CD4-positive, alpha-beta T cell (primary cell): ENCODE data around the gene RMI1. TPM values are rescaled to one million over a fixed set of nuclear protein-coding genes. Genes with fewer than 3 reads are reported as not detected.

Experiments used
- ATAC-seq: fragments of 200-7000 bp; cut with Tn5 transposase; one replicate; pipeline ENCODE4 v1.10.0; 2022; ENCODE audit warnings: mild to moderate bottlenecking; ENCODE audit not compliant: poor library complexity
- CTCF ChIA-PET: fragments of 350-600 bp; sonication (Branson Sonifier 250); formaldehyde crosslinking; loops from one replicate; lab custom pipeline; 2021; ENCODE audit warnings: antibody characterized with exemption, inconsistent platforms; lab: Charles Lee
- POLR2A ChIA-PET: fragments of 350-600 bp; sonication (Branson Sonifier 250); formaldehyde crosslinking; loops from one replicate; lab custom pipeline; 2021; ENCODE audit warnings: antibody characterized with exemption, inconsistent platforms; lab: Charles Lee
- DNase-seq, 14 experiments: peaks; one replicate each; pipeline ENCODE4 v3.0.0-alpha.2; 2013 to 2020; ENCODE audit warnings: mixed read lengths in 2 of 14
- H3K27ac ChIP-seq, 2 donors: one replicate each; pipeline versions ENCODE4 v1.5.1 to v1.7.0; 2013; ENCODE audit warnings: low read length in 2 of 2, low read depth in 1 of 2, mild to moderate bottlenecking in 1 of 2
- H3K27me3 ChIP-seq, 2 experiments: 1 replicate in 1 of 2; 2 replicates in 1 of 2; pipeline versions ENCODE4 v1.6.1 to v1.7.0; 2013; ENCODE audit warnings: low read length in 2 of 2, control low read depth in 1 of 2, mild to moderate bottlenecking in 1 of 2, moderate library complexity in 1 of 2; ENCODE audit not compliant: insufficient read depth in 2 of 2, control insufficient read depth in 1 of 2
- H3K36me3 ChIP-seq: one replicate; pipeline ENCODE4 v1.6.1; 2013; ENCODE audit warnings: low read length, control low read depth; ENCODE audit not compliant: insufficient read depth
- H3K4me1 ChIP-seq: one replicate; pipeline ENCODE4 v1.6.1; 2013; ENCODE audit warnings: low read length, control low read depth; ENCODE audit not compliant: insufficient read depth
- H3K4me3 ChIP-seq: one replicate; pipeline ENCODE4 v1.5.1; 2013; ENCODE audit warnings: mild to moderate bottlenecking, low read length, moderate library complexity
- H3K9me3 ChIP-seq, 2 experiments: 1 replicate in 1 of 2; 2 replicates in 1 of 2; pipeline versions ENCODE4 v1.6.1 to v1.7.0; 2013; ENCODE audit warnings: low read length in 2 of 2, mild to moderate bottlenecking in 2 of 2, control low read depth in 1 of 2, moderate library complexity in 1 of 2; ENCODE audit not compliant: control insufficient read depth in 1 of 2, insufficient read depth in 1 of 2
- H3K27ac Mint-ChIP-seq: one replicate; pipeline ENCODE4 v1.8.0; 2020; ENCODE audit warnings: mixed read lengths
- H3K27me3 Mint-ChIP-seq: one replicate; pipeline ENCODE4 v1.8.0; 2021; ENCODE audit warnings: mixed read lengths
- H3K36me3 Mint-ChIP-seq: one replicate; pipeline ENCODE4 v1.8.0; 2021; ENCODE audit warnings: low read depth, mixed read lengths
- H3K4me1 Mint-ChIP-seq: one replicate; pipeline ENCODE4 v1.8.0; 2021; ENCODE audit warnings: low read depth, mixed read lengths
- H3K4me3 Mint-ChIP-seq: one replicate; pipeline ENCODE4 v1.8.0; 2020; ENCODE audit warnings: mild to moderate bottlenecking, mixed read lengths
- H3K9me3 Mint-ChIP-seq: one replicate; pipeline ENCODE4 v1.8.0; 2020; ENCODE audit warnings: mixed read lengths
- CTCF ChIP-seq: fragments of 200-600 bp; IDR thresholded peaks from one replicate; pipeline ENCODE4 v1.8.0; 2022; ENCODE audit warnings: antibody characterized with exemption, mild to moderate bottlenecking
- intact Hi-C, 2 experiments: fragments of 100-400 bp; cut with DNase I in 1 of 2; cut with micrococcal nuclease in 1 of 2; formaldehyde crosslinking; loops; one replicate each; pipeline versions ENCODE4 v1.15.1 to v1.9.0; 2023 to 2025; cut with DNase I, micrococcal nuclease
- total RNA-seq, 174 experiments: library from RNA in 2 of 174; stranded (reverse) in 2 of 174; gene quantifications; one replicate each; pipeline ENCODE4 v1.2.3 and lab custom pipeline; 2021 to 2026

The RMI1 gene
- total RNA-seq, 2 experiments from 2014 or later, result 0.66 to 1.2 TPM

GRCh38 chr9:83960991-83961390, 19.6 kb upstream of the RMI1 start:
- H3K36me3 Mint-ChIP-seq, result peaks cover 16% of the 10 kb centered on the region
- intact Hi-C loops, result no loop called here
- no peaks in the 10 kb centered on the region for H3K27me3 Mint-ChIP-seq
- H3K4me3 Mint-ChIP-seq, result no peak overlapping the region
- CTCF ChIA-PET, result no interaction called here
- H3K4me1 ChIP-seq, result peaks cover 11% of the 10 kb centered on the region
- H3K36me3 ChIP-seq, result no peaks in the 10 kb centered on the region
- DNase-seq (no peak), ATAC-seq (no peak)
- peaks cover 21% of the 10 kb centered on the region for H3K4me1 Mint-ChIP-seq
- TF ChIP-seq CTCF, result no peak
- no peak overlapping the region for H3K27ac Mint-ChIP-seq
- H3K27me3 ChIP-seq, result no peaks in the 10 kb centered on the region
- POLR2A ChIA-PET, result interaction anchor here (5.9 kb wide), 1 partner anchor 18 kb away, joined by 77 read pairs; the partner anchor contains the start of genes HNRNPK and RMI1
- H3K9me3 Mint-ChIP-seq, result no peaks in the 10 kb centered on the region
- H3K27ac ChIP-seq, result no peak overlapping the region
- H3K4me3 ChIP-seq, result no peak overlapping the region
- H3K9me3 ChIP-seq, result no peaks in the 10 kb centered on the region

- POLR2A ChIA-PET, result interaction anchor here (1.5 to 5.9 kb wide), 2 partner anchors 17 to 255 kb away, joined by 6 to 77 read pairs; partner anchors contain the start of genes HNRNPK, RMI1 and UBQLN1
- H3K4me3 Mint-ChIP-seq, result no peak overlapping the region
Measured at GRCh38 chr9:83962165-83962564, 18.4 kb upstream of the RMI1 start.

GRCh38 chr9:83964973-83965349, 15.6 kb upstream of the RMI1 start:
- peaks cover 11% of the 10 kb centered on the region for H3K4me1 Mint-ChIP-seq
- Histone ChIP-seq H3K9me3 (no peaks in the 10 kb centered on the region), H3K27ac (no peak overlapping the region), H3K27me3 (no peaks in the 10 kb centered on the region), H3K4me1 (no peaks in the 10 kb centered on the region), H3K36me3 (peaks cover 33% of the 10 kb centered on the region), H3K4me3 (no peak overlapping the region)
- H3K36me3 Mint-ChIP-seq, result peaks cover 42% of the 10 kb centered on the region
- intact Hi-C loops, result loop anchor here in 1 of 2 experiments (2.0 kb wide), 1 partner anchor 14 kb away; no protein-coding TSS in a partner anchor
- no peaks in the 10 kb centered on the region for H3K9me3 Mint-ChIP-seq
- DNase-seq, result peak in 1 of 14 experiments; percentile 15
- H3K27me3 Mint-ChIP-seq, result no peaks in the 10 kb centered on the region
- TF ChIP-seq CTCF, result no peak
- POLR2A ChIA-PET, result interaction anchor here (1.2 to 5.9 kb wide), 2 partner anchors 8 to 14 kb away, joined by 7 to 77 read pairs; partner anchors contain the start of genes HNRNPK and RMI1
- CTCF ChIA-PET, result interaction anchor here (0.7 kb wide), 1 partner anchor 332 kb away, joined by 3 read pairs; no protein-coding TSS in a partner anchor
- H3K4me3 Mint-ChIP-seq, result no peak overlapping the region
- H3K27ac Mint-ChIP-seq, result peak overlapping the region; percentile 31
- peak; percentile 27 for ATAC-seq

More at GRCh38 chr9:83962165-83962564, 18.4 kb upstream of the RMI1 start:
- Histone ChIP-seq H3K36me3 (peaks cover 11% of the 10 kb centered on the region), H3K27ac (no peak overlapping the region), H3K27me3 (no peaks in the 10 kb centered on the region), H3K4me3 (no peak overlapping the region), H3K4me1 (peaks cover 2% of the 10 kb centered on the region), H3K9me3 (no peaks in the 10 kb centered on the region)
- no peaks in the 10 kb centered on the region for H3K9me3 Mint-ChIP-seq
- intact Hi-C loops, result no loop called here
- ATAC-seq, result no peak
- H3K4me1 Mint-ChIP-seq, result peaks cover 11% of the 10 kb centered on the region
- CTCF ChIA-PET, result interaction anchor here (0.7 kb wide), 1 partner anchor 69 kb away, joined by 4 read pairs; no protein-coding TSS in a partner anchor
- H3K36me3 Mint-ChIP-seq, result peaks cover 15% of the 10 kb centered on the region
- no peak for TF ChIP-seq CTCF
- H3K27me3 Mint-ChIP-seq, result no peaks in the 10 kb centered on the region
- no peak for DNase-seq
- no peak overlapping the region for H3K27ac Mint-ChIP-seq
